Transverse colon (tissue), 4 donors: Measurements from ENCODE around the gene TMEM209. TPM values are rescaled to one million over a fixed set of nuclear protein-coding genes. Genes with fewer than 3 reads are reported as not detected.
"Not testable (repeated sequence)": the region's sequence is repeated elsewhere in the genome, so short reads cannot be mapped to it uniquely, and the experiment has no call there.

ENCODE experiments used
- DNase-seq: peaks from one replicate; pipeline ENCODE4 v3.0.0-alpha.2; 2019
- H3K27ac ChIP-seq, 4 donors: fragments of 200-600 bp; sonication (generic); 2 replicates each; pipeline ENCODE4 v1.5.1; 2016 to 2018; ENCODE audit warnings: inconsistent platforms in 4 of 4
- H3K27me3 ChIP-seq: fragments of 200-600 bp; sonication (generic); 2 replicates; pipeline ENCODE4 v1.5.1; 2017; ENCODE audit warnings: inconsistent platforms
- H3K36me3 ChIP-seq, 4 donors: fragments of 200-600 bp; sonication (generic); 2 replicates each; pipeline ENCODE4 v1.5.1; 2017 to 2019; ENCODE audit warnings: inconsistent platforms in 4 of 4
- H3K4me1 ChIP-seq, 4 donors: fragments of 200-600 bp; sonication (generic); 2 replicates each; pipeline ENCODE4 v1.5.1; 2017 to 2020; ENCODE audit warnings: inconsistent platforms in 4 of 4
- H3K4me3 ChIP-seq, 4 donors: fragments of 200-600 bp; sonication (generic); 1 replicate in 1 of 4; 2 replicates in 3 of 4; pipeline versions ENCODE4 v1.5.1 to v1.6.1; 2017 to 2019; ENCODE audit warnings: inconsistent platforms in 4 of 4
- H3K9me3 ChIP-seq, 2 donors: fragments of 200-600 bp; sonication (generic); 2 replicates each; pipeline ENCODE4 v1.5.1; 2017 to 2019; ENCODE audit warnings: inconsistent platforms in 2 of 2
- CTCF ChIP-seq, 5 experiments: fragments of 200-600 bp in 3 of 5; fragments of 450-650 bp in 2 of 5; sonication (generic) in 3 of 5; IDR thresholded peaks; 1 replicate in 2 of 5; 2 replicates in 3 of 5; pipeline ENCODE4 v1.5.1; 2016 to 2017; ENCODE audit warnings: antibody characterized with exemption in 5 of 5, inconsistent platforms in 3 of 5, mild to moderate bottlenecking in 2 of 5, moderate library complexity in 1 of 5
- EP300 ChIP-seq: sonication (generic); formaldehyde crosslinking; IDR thresholded peaks from one replicate; pipeline ENCODE4 v1.6.1; 2017; ENCODE audit warnings: antibody characterized with exemption, low read depth
- POLR2A ChIP-seq: fragments of 450-650 bp; IDR thresholded peaks from one replicate; pipeline ENCODE4 v1.6.1; 2016; ENCODE audit warnings: antibody characterized with exemption, mild to moderate bottlenecking, moderate library complexity
- POLR2AphosphoS5 ChIP-seq, 3 donors: sonication (generic); formaldehyde crosslinking; IDR thresholded peaks; one replicate each; pipeline ENCODE4 v1.6.1; 2016; ENCODE audit warnings: antibody characterized with exemption in 3 of 3
- WGBS, 2 donors: methylation state at CpG; one replicate each; pipeline ENCODE4 v1.1.5; 2018; ENCODE audit warnings: low coverage in 1 of 2; 5-methylcytosine and 5-hydroxymethylcytosine counted together
- in situ Hi-C, 4 donors: fragments of 200-750 bp; cut with MboI; loops; one replicate each; pipeline versions ENCODE4 v1.15.0 to v1.15.1; 2017; ENCODE audit warnings: low sequenced_read_pairs in 3 of 4, low pct_ligation_motif_present in 1 of 4, low pct_unique_long_range_greater_than_20kb in 1 of 4
- intact Hi-C: fragments of 100-400 bp; cut with DNase I; formaldehyde crosslinking; loops from one replicate; pipeline ENCODE4 v1.15.1; 2023; ENCODE audit warnings: low total_unique reads
- total RNA-seq, 4 donors: library from RNA; depleted of rRNA; stranded (reverse); fragments of >200 nt; gene quantifications; one replicate each; pipeline ENCODE4 v1.1.0, GENCODE V29; 2016

The TMEM209 gene
- total RNA-seq, 4 donors from 2014 or later = 8.6 to 57.5 (median 17.8) TPM

- intact Hi-C loops (no loop called here), in situ Hi-C loops (loop anchor here in 2 of 4 donors (25.0 kb wide), 1 partner anchor 480 kb away; no protein-coding TSS in a partner anchor)
- no peak for DNase-seq
- Histone ChIP-seq H3K27ac (peak overlapping the region in 1 of 4 donors; percentile 6), H3K4me3 (no peak overlapping the region), H3K27me3 (no peaks in the 10 kb centered on the region), H3K4me1 (peaks cover 0 to 21% (median 5%) of the 10 kb centered on the region in 4 donors), H3K9me3 (no peaks in the 10 kb centered on the region), H3K36me3 (no peaks in the 10 kb centered on the region)
- WGBS, 2 donors = 90% methylated on average over 2 of the region's 2 CpGs; no CpG with 5 or more reads in 1 of the 2 donors
- no peak for TF ChIP-seq CTCF (IDR thresholded peaks at IDR 0.05)
- no peak for TF ChIP-seq POLR2AphosphoS5 (IDR thresholded peaks at IDR 0.05)
- no peak for TF ChIP-seq POLR2A
- no peak for TF ChIP-seq EP300
These were observed 27.0 kb upstream of the TMEM209 start for GRCh38 chr7:130232209-130232608.

- TF ChIP-seq POLR2AphosphoS5 (IDR thresholded peaks at IDR 0.05) (no peak), CTCF (IDR thresholded peaks at IDR 0.05) (no peak), EP300 (no peak), POLR2A (no peak)
- in situ Hi-C loops = loop anchor here in 2 of 4 donors (25.0 kb wide), 1 partner anchor 481 kb away; no protein-coding TSS in a partner anchor
- Histone ChIP-seq H3K27ac (no peak overlapping the region), H3K27me3 (no peaks in the 10 kb centered on the region), H3K36me3 (no peaks in the 10 kb centered on the region), H3K4me3 (no peak overlapping the region), H3K4me1 (peaks cover 0 to 21% (median 5%) of the 10 kb centered on the region in 4 donors), H3K9me3 (no peaks in the 10 kb centered on the region)
- intact Hi-C loops = no loop called here
- 77% methylated on average over 6 of the region's 6 CpGs; no CpG with 5 or more reads in 1 of the 2 donors for WGBS, 2 donors
- no peak for DNase-seq
These were observed 26.6 kb upstream of the TMEM209 start for GRCh38 chr7:130231792-130232191.

GRCh38 chr7:130229981-130230380 is 24.8 kb upstream of the TMEM209 start:
- H3K9me3 ChIP-seq, intact Hi-C loops, H3K4me3 ChIP-seq, H3K36me3 ChIP-seq, DNase-seq, H3K27me3 ChIP-seq, H3K27ac ChIP-seq: not testable (repeated sequence)
- in situ Hi-C loops = loop anchor here in 2 of 4 donors (25.0 kb wide), 1 partner anchor 482 kb away; no protein-coding TSS in a partner anchor
- 93% methylated on average over 18 of the region's 28 CpGs; no CpG with 5 or more reads in 1 of the 2 donors for WGBS, 2 donors
- peaks cover 0 to 21% (median 5%) of the 10 kb centered on the region in 4 donors for H3K4me1 ChIP-seq

GRCh38 chr7:130228840-130229502 is 23.8 kb upstream of the TMEM209 start:
- intact Hi-C loops = no loop called here
- 72 to 83% methylated on average over 7 of the region's 7 CpGs for WGBS, 2 donors

More at GRCh38 chr7:130228840-130229502, 23.8 kb upstream of the TMEM209 start:
- Histone ChIP-seq H3K36me3 (no peaks in the 10 kb centered on the region), H3K9me3 (no peaks in the 10 kb centered on the region), H3K27ac (no peak overlapping the region), H3K4me3 (no peak overlapping the region), H3K4me1 (peaks cover 0 to 21% (median 5%) of the 10 kb centered on the region in 4 donors), H3K27me3 (no peaks in the 10 kb centered on the region)
- no peak for TF ChIP-seq POLR2AphosphoS5 (IDR thresholded peaks at IDR 0.05)
- TF ChIP-seq EP300 = no peak
- no peak for TF ChIP-seq CTCF (IDR thresholded peaks at IDR 0.05)
- TF ChIP-seq POLR2A = no peak
- in situ Hi-C loops = loop anchor here in 2 of 4 donors (25.0 kb wide), 1 partner anchor 483 kb away; no protein-coding TSS in a partner anchor
- no peak for DNase-seq
